Measurements from ENCODE around the gene SDK1.
"Not testable (repeated sequence)": the region's sequence is repeated elsewhere in the genome, so short reads cannot be mapped to it uniquely, and the experiment has no call there.

GRCh38 chr7:4236873-4237272, 935.8 kb downstream of the SDK1 start:
- TF ChIP-seq LEF1 (IDR thresholded peaks at IDR 0.05; ENCODE audit: borderline replicate concordance); NFRKB (IDR thresholded peaks at IDR 0.05): not testable (repeated sequence)
